Measurements from ENCODE around the gene CDK12. TPM values are rescaled to one million over a fixed set of nuclear protein-coding genes. Genes with fewer than 3 reads are reported as not detected.
A peak's percentile ranks its signal among the peaks of the same experiment; 100 is the strongest.

CDK12 gene
- total RNA-seq, 2 experiments from 2014 or later: 55.8 to 57.4 TPM

DNA sequence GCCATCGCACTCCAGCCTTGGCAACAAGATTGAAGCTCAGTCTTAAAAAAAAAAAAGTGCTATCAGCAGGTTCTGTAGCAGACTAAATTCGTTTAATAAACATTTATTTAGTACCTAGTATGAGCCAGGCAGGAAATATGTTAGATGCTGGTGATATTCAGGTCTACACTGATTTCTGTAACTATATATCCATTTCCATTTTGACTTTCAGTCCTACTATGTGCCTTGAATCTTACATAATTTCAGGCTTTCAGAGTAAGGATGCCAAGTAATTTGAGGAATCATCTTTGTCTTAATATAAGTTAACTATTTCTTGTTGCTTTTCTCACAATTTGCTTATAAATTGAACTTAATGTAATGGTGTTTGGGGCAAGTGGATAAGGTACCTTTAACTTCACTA lies 46.2 kb downstream of the CDK12 start:
- Mint-ChIP-seq H3K36me3 (peaks cover 52% of the 10 kb centered on the region), H3K4me1 (ENCODE audit: low read depth) (no peaks in the 10 kb centered on the region), H3K9me3 (no peaks in the 10 kb centered on the region), H3K27me3 (no peaks in the 10 kb centered on the region), H3K27ac (no peak overlapping the region), H3K4me3 (no peak overlapping the region)
- no peak for DNase-seq
- POLR2A ChIA-PET: no interaction called here
- CTCF ChIA-PET: no interaction called here
- intact Hi-C loops (cut with micrococcal nuclease): no loop called here

DNA sequence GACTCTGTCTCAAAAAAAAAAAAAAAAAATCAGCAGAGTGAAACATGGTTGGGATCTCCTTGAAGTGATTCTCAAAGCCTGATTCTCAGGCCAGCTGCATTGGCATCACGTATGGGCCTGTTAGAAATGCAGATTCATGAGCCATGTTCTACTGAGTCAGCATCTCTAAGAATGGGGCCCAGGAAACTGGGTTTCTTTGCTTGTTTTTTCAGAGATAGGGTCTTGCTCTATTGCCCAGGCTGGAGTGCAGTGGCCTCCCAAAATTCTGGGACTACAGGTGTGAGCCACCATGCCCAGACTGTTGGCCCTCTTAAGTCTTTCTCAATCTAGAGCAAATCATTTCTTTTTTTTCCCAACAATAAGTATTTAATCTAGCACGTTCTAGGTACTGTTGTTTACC lies 47.7 kb downstream of the CDK12 start:
- Mint-ChIP-seq H3K4me3 (no peak overlapping the region), H3K27ac (no peak overlapping the region), H3K27me3 (no peaks in the 10 kb centered on the region), H3K36me3 (peaks cover 47% of the 10 kb centered on the region), H3K4me1 (ENCODE audit: low read depth) (peaks cover 8% of the 10 kb centered on the region), H3K9me3 (no peaks in the 10 kb centered on the region)
- ChIA-PET POLR2A (interaction anchor here (0.7 kb wide), 1 partner anchor 48 kb away, joined by 3 read pairs; the partner anchor contains the start of gene CDK12), CTCF (interaction anchor here (0.6 kb wide), 1 partner anchor 90 kb away, joined by 3 read pairs; no protein-coding TSS in a partner anchor)
- intact Hi-C loops (cut with micrococcal nuclease): no loop called here
- no peak for DNase-seq

DNA sequence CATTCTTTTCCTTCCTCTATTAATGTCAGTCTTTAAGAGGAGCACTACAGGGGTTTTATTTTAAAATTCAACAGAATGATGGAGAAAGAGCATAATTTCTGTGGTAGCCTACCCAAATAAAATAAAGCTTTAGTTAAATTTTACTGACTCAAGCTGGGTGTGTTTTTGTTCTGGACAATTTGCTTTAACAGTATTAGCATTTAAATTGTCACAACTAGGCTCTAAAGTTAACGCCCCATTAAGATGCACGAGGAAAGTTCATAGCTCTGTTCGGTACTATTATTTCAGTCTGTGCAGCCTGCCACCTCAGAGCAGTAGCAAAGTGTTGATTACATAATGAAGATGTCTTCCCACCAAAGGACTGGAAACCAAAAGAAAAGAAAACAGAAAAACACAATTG lies 52.0 kb downstream of the CDK12 start:
- peaks cover 50% of the 10 kb centered on the region for H3K36me3 Mint-ChIP-seq
- no peak overlapping the region for H3K4me3 Mint-ChIP-seq
- no peaks in the 10 kb centered on the region for H3K9me3 Mint-ChIP-seq
- H3K4me1 Mint-ChIP-seq (ENCODE audit: low read depth): peaks cover 8% of the 10 kb centered on the region
- ChIA-PET CTCF (interaction anchor here (1.1 to 1.5 kb wide), 2 partner anchors 34 to 140 kb away, joined by 3 to 4 read pairs; no protein-coding TSS in a partner anchor), POLR2A (no interaction called here)
- intact Hi-C loops (cut with micrococcal nuclease): no loop called here
- H3K27me3 Mint-ChIP-seq: no peaks in the 10 kb centered on the region
- DNase-seq: no peak
- peak overlapping the region; percentile 21 for H3K27ac Mint-ChIP-seq

DNA sequence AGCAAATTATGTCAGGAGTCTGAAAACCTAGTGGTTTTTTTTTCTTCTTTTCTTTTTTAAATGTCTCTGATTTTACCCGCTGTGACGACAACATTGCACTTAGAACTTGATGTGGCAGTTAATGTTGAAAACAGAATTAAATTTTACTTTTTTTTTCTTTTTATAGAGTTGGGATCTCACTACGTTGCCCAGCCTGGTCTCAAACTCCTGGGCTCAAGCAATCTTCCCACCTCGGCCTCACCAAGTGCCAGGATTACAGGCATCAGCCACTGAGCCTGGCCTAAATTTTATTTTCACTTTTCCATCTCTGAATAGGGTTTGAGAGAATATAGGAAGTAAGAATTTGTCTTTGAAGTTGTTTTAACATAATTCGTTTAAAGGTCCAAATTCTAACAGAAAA lies 52.6 kb downstream of the CDK12 start:
- POLR2A ChIA-PET: no interaction called here
- Mint-ChIP-seq H3K27me3 (no peaks in the 10 kb centered on the region), H3K36me3 (peaks cover 50% of the 10 kb centered on the region)

DNA sequence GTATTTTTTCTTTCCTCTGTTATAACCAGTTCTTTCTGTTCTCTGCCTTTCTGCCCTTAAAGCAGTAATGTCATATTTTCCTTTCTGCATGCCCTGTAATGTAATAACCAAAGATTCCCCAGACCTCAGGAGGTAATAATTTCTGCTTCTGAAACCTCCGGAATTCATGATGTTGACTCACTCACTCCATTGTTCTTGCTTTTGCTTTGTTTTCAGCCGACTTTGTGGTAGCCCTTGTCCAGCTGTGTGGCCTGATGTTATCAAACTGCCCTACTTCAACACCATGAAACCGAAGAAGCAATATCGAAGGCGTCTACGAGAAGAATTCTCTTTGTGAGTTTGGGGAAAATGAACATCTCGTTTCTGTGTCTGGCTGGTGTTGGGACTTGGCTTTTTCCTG lies 55.9 kb downstream of the CDK12 start:
- intact Hi-C loops (cut with micrococcal nuclease): no loop called here
- peaks cover 8% of the 10 kb centered on the region for H3K4me1 Mint-ChIP-seq (ENCODE audit: low read depth)
- no peaks in the 10 kb centered on the region for H3K9me3 Mint-ChIP-seq
- H3K27me3 Mint-ChIP-seq: no peaks in the 10 kb centered on the region
- no peak for DNase-seq
- POLR2A ChIA-PET: no interaction called here
- no peak overlapping the region for H3K27ac Mint-ChIP-seq
- no peak overlapping the region for H3K4me3 Mint-ChIP-seq
- H3K36me3 Mint-ChIP-seq: peaks cover 32% of the 10 kb centered on the region
- CTCF ChIA-PET: interaction anchor here (0.7 kb wide), 1 partner anchor 106 kb away, joined by 4 read pairs; no protein-coding TSS in a partner anchor

More for the DNA sequence above, 52.6 kb downstream of the CDK12 start:
- Mint-ChIP-seq H3K4me1 (ENCODE audit: low read depth) (peaks cover 8% of the 10 kb centered on the region), H3K9me3 (no peaks in the 10 kb centered on the region), H3K27ac (no peak overlapping the region), H3K4me3 (no peak overlapping the region)
- intact Hi-C loops (cut with micrococcal nuclease): no loop called here
- CTCF ChIA-PET: interaction anchor here (1.1 to 1.5 kb wide), 2 partner anchors 34 to 140 kb away, joined by 3 to 4 read pairs; no protein-coding TSS in a partner anchor
- no peak for DNase-seq

DNA sequence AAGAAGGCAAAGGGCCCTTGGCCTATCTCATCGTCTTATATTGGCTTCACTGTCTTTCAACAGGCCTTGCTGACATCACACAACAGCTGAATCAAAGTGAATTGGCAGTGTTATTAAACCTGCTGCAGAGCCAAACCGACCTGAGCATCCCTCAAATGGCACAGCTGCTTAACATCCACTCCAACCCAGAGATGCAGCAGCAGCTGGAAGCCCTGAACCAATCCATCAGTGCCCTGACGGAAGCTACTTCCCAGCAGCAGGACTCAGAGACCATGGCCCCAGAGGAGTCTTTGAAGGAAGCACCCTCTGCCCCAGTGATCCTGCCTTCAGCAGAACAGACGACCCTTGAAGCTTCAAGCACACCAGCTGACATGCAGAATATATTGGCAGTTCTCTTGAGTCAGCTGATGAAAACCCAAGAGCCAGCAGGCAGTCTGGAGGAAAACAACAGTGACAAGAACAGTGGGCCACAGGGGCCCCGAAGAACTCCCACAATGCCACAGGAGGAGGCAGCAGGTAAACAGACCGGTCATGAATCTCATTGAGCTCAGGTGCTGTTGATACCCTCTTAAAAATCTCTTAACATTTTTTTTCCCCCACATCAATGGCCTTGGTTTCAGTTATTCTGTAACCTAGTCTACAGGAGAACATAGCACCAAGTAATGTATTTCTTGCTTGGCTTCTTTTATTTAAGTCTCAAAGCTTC lies 64.7 kb downstream of the CDK12 start:
- Mint-ChIP-seq H3K9me3 (no peaks in the 10 kb centered on the region), H3K4me3 (no peak overlapping the region), H3K27me3 (no peaks in the 10 kb centered on the region), H3K27ac (no peak overlapping the region), H3K4me1 (ENCODE audit: low read depth) (no peaks in the 10 kb centered on the region), H3K36me3 (peaks cover 43% of the 10 kb centered on the region)
- ChIA-PET CTCF (interaction anchor here (0.9 to 1.7 kb wide), 5 partner anchors 10 to 319 kb away, joined by 3 to 10 read pairs (median 4); no protein-coding TSS in a partner anchor), POLR2A (no interaction called here)
- DNase-seq: no peak
- intact Hi-C loops (cut with micrococcal nuclease): loop anchor here (2.0 kb wide), 1 partner anchor 23 kb away; no protein-coding TSS in a partner anchor

DNA sequence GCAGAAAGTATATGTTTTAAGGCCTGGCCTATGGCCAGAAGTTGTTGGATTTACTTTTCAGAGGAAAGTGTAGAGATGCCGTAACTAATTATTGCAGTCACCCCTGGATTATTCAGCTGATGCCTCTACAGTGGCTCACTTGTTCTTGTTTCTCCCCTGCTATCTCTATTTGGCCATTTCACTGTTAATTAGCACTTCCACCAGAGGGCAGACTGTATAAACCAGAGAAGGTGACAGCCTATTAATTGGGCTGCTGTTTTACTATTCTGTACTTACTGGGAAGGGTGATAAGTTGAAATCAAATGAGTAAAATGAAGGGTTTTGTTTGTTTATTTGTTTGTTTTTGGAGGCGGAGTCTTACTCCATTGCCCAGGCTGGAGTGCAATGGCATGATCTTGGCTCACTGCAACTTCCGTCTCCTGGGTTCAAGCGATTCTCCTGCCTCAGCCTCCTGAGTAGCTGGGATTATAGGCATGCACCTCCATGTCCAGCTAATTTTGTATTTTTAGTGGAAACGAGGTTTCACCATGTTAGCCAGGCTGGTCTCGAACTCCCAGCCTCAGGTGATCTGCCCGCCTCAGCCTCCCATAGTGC lies 66.0 kb downstream of the CDK12 start:
- Mint-ChIP-seq H3K36me3 (peaks cover 47% of the 10 kb centered on the region), H3K9me3 (no peaks in the 10 kb centered on the region), H3K4me3 (no peak overlapping the region), H3K27me3 (no peaks in the 10 kb centered on the region), H3K27ac (no peak overlapping the region), H3K4me1 (ENCODE audit: low read depth) (peaks cover 13% of the 10 kb centered on the region)
- no peak for DNase-seq
- ChIA-PET POLR2A (no interaction called here), CTCF (interaction anchor here (0.6 to 1.7 kb wide), 4 partner anchors 11 to 436 kb away, joined by 3 to 10 read pairs (median 4); no protein-coding TSS in a partner anchor)
- intact Hi-C loops (cut with micrococcal nuclease): loop anchor here (2.0 kb wide), 1 partner anchor 21 kb away; no protein-coding TSS in a partner anchor

DNA sequence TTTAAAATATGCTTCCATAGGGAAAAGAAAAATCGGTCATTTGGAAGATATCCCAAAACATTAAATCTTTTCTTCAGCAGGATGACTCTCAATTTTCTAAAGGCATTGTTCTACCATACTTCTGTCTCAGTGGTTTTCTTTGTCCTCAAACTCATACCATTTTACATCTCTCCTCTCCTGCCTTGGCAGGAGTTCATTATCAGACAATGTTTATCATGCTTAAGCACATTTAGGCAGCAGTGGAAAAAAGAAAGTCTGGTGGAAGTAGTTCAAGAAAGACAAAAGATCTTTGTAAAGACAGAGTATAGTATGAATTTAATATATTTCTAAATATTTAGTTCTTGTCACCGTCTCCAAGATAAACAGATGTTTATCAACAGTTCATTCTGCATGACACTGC lies 68.2 kb downstream of the CDK12 start:
- Mint-ChIP-seq H3K9me3 (no peaks in the 10 kb centered on the region), H3K27ac (no peak overlapping the region), H3K4me3 (no peak overlapping the region), H3K36me3 (peaks cover 39% of the 10 kb centered on the region), H3K27me3 (no peaks in the 10 kb centered on the region), H3K4me1 (ENCODE audit: low read depth) (peaks cover 13% of the 10 kb centered on the region)
- ChIA-PET CTCF (interaction anchor here (1.5 kb wide), 1 partner anchor 94 kb away, joined by 6 read pairs; no protein-coding TSS in a partner anchor), POLR2A (no interaction called here)
- DNase-seq: no peak
- intact Hi-C loops (cut with micrococcal nuclease): no loop called here

DNA sequence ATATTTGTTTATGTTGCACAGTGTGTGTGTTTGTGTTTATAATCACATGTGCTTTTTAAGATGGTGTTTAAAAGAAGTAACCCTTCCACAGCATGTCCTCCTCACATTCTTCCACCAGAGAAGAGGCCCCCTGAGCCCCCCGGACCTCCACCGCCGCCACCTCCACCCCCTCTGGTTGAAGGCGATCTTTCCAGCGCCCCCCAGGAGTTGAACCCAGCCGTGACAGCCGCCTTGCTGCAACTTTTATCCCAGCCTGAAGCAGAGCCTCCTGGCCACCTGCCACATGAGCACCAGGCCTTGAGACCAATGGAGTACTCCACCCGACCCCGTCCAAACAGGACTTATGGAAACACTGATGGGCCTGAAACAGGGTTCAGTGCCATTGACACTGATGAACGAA lies 69.2 kb downstream of the CDK12 start:
- CTCF ChIA-PET: interaction anchor here (2.6 kb wide), 1 partner anchor 17 kb away, joined by 8 read pairs; no protein-coding TSS in a partner anchor
- Mint-ChIP-seq H3K27ac (no peak overlapping the region), H3K9me3 (no peaks in the 10 kb centered on the region), H3K4me1 (ENCODE audit: low read depth) (peaks cover 13% of the 10 kb centered on the region), H3K27me3 (no peaks in the 10 kb centered on the region), H3K4me3 (no peak overlapping the region), H3K36me3 (peaks cover 32% of the 10 kb centered on the region)
- POLR2A ChIA-PET: no interaction called here
- DNase-seq: no peak
- intact Hi-C loops (cut with micrococcal nuclease): no loop called here

DNA sequence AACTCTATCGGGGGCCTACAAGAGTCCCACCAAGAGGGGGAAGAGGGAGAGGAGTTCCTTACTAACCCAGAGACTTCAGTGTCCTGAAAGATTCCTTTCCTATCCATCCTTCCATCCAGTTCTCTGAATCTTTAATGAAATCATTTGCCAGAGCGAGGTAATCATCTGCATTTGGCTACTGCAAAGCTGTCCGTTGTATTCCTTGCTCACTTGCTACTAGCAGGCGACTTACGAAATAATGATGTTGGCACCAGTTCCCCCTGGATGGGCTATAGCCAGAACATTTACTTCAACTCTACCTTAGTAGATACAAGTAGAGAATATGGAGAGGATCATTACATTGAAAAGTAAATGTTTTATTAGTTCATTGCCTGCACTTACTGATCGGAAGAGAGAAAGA lies 70.0 kb downstream of the CDK12 start:
- H3K36me3 Mint-ChIP-seq: peaks cover 25% of the 10 kb centered on the region
- no peaks in the 10 kb centered on the region for H3K27me3 Mint-ChIP-seq
- no peaks in the 10 kb centered on the region for H3K9me3 Mint-ChIP-seq
- intact Hi-C loops (cut with micrococcal nuclease): no loop called here
- no peak for DNase-seq
- ChIA-PET POLR2A (no interaction called here), CTCF (interaction anchor here (2.6 kb wide), 1 partner anchor 17 kb away, joined by 8 read pairs; no protein-coding TSS in a partner anchor)
- H3K27ac Mint-ChIP-seq: no peak overlapping the region
- H3K4me1 Mint-ChIP-seq (ENCODE audit: low read depth): peaks cover 14% of the 10 kb centered on the region
- H3K4me3 Mint-ChIP-seq: no peak overlapping the region

DNA sequence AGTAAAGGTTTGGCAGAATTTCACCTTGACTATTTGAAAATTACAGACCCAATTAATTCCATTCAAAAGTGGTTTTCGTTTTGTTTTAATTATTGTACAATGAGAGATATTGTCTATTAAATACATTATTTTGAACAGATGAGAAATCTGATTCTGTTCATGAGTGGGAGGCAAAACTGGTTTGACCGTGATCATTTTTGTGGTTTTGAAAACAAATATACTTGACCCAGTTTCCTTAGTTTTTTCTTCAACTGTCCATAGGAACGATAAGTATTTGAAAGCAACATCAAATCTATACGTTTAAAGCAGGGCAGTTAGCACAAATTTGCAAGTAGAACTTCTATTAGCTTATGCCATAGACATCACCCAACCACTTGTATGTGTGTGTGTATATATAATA lies 72.6 kb downstream of the CDK12 start:
- Mint-ChIP-seq H3K4me1 (ENCODE audit: low read depth) (peaks cover 23% of the 10 kb centered on the region), H3K27ac (no peak overlapping the region), H3K27me3 (no peaks in the 10 kb centered on the region), H3K4me3 (no peak overlapping the region), H3K9me3 (no peaks in the 10 kb centered on the region), H3K36me3 (peaks cover 13% of the 10 kb centered on the region)
- ChIA-PET CTCF (no interaction called here), POLR2A (no interaction called here)
- no peak for DNase-seq
- intact Hi-C loops (cut with micrococcal nuclease): no loop called here

DNA sequence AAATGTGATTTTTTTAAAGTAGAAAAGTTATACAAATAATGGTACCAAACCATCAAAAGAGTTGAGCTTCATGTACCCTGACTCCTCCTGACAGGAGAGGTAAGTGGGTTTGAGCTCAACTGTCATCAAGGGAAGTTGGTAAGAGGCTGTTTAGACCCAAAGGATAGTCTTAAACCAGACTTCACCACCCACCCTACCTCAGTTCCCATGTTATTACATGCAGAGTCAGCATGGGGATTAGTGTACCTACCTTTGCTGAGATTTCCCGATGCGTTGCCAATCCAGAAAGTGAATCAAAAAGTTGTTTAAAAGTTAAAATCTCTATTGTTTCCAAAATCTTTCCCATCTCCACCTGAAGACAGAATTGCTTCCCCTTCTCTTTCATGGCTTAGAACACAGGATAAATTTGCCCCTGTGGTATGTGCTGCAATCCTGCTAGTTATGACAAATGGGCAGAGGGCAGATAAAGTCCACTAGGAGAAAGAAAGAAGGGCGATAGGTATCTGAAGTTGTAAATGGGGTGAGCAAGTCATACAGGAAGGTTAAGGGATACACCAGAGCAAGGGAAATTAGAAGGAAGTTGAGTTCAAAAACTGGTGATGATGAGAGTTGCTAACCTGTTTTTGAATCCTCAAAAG lies 73.6 kb downstream of the CDK12 start:
- Mint-ChIP-seq H3K4me1 (ENCODE audit: low read depth) (peaks cover 27% of the 10 kb centered on the region), H3K9me3 (no peaks in the 10 kb centered on the region), H3K4me3 (no peak overlapping the region), H3K27me3 (no peaks in the 10 kb centered on the region), H3K36me3 (peaks cover 11% of the 10 kb centered on the region), H3K27ac (no peak overlapping the region)
- intact Hi-C loops (cut with micrococcal nuclease): no loop called here
- no peak for DNase-seq
- ChIA-PET POLR2A (no interaction called here), CTCF (interaction anchor here (1.3 kb wide), 1 partner anchor 13 kb away, joined by 6 read pairs; no protein-coding TSS in a partner anchor)

All from activated CD4-positive, alpha-beta memory T cell treated with anti-CD3 and anti-CD28 coated beads for 36 hours (primary cell).